GM18498 (cell line): ENCODE results near the gene SYNPO2.

Experiments
- ATAC-seq: cut with Tn5 transposase; IDR thresholded peaks from one replicate; pipeline ENCODE4 v1.9.1; 2021; ENCODE audit warnings: mild to moderate bottlenecking, moderate library complexity; ENCODE audit not compliant: unreplicated experiment

The SYNPO2 gene

GRCh38 chr4:118931786-118932185 is 43.1 kb downstream of the SYNPO2 start:
- no peak for ATAC-seq

- no peak for ATAC-seq
Measured at GRCh38 chr4:118935819-118936218, 47.2 kb downstream of the SYNPO2 start.

- no peak for ATAC-seq
Measured at GRCh38 chr4:118936406-118936805, 47.8 kb downstream of the SYNPO2 start.

- no peak for ATAC-seq
Measured at GRCh38 chr4:118939169-118939783, 50.6 kb downstream of the SYNPO2 start.

- ATAC-seq = no peak
Measured at GRCh38 chr4:118941149-118941548, 52.5 kb downstream of the SYNPO2 start.

- no peak for ATAC-seq
Measured at GRCh38 chr4:118941799-118942198, 53.1 kb downstream of the SYNPO2 start.

GRCh38 chr4:118942465-118942864 is 53.8 kb downstream of the SYNPO2 start:
- ATAC-seq = no peak

- no peak for ATAC-seq
Measured at GRCh38 chr4:118947095-118947494, 58.4 kb downstream of the SYNPO2 start.

GRCh38 chr4:118948545-118949144 is 60.0 kb downstream of the SYNPO2 start:
- ATAC-seq = no peak

GRCh38 chr4:118950224-118950623 is 61.6 kb downstream of the SYNPO2 start:
- ATAC-seq = no peak

- ATAC-seq = no peak
Measured at GRCh38 chr4:118950929-118951570, 62.4 kb downstream of the SYNPO2 start.

GRCh38 chr4:118953276-118953675 is 64.6 kb downstream of the SYNPO2 start:
- ATAC-seq = no peak

GRCh38 chr4:118954246-118954645 is 65.6 kb downstream of the SYNPO2 start:
- no peak for ATAC-seq

- no peak for ATAC-seq
Measured at GRCh38 chr4:118955515-118955914, 66.9 kb downstream of the SYNPO2 start.

- ATAC-seq = no peak
Measured at GRCh38 chr4:118957722-118958445, 69.2 kb downstream of the SYNPO2 start.

- no peak for ATAC-seq
Measured at GRCh38 chr4:118962540-118962939, 73.9 kb downstream of the SYNPO2 start.

- ATAC-seq = no peak
Measured at GRCh38 chr4:118964891-118965411, 76.3 kb downstream of the SYNPO2 start.

- no peak for ATAC-seq
Measured at GRCh38 chr4:118967393-118967792, 78.7 kb downstream of the SYNPO2 start.

GRCh38 chr4:118968005-118968404 is 79.4 kb downstream of the SYNPO2 start:
- ATAC-seq = peak; percentile 100

GRCh38 chr4:118968813-118969212 is 80.2 kb downstream of the SYNPO2 start:
- no peak for ATAC-seq

GRCh38 chr4:118969359-118969758 is 80.7 kb downstream of the SYNPO2 start:
- ATAC-seq = no peak
